WTC11 (cell line): ENCODE data around the gene ERF. TPM values are rescaled to one million over a fixed set of nuclear protein-coding genes. Genes with fewer than 3 reads are reported as not detected.

Experiments used
- ATAC-seq: fragments of 200-7000 bp; cut with Tn5 transposase; 2 replicates; pipeline ENCODE4 v1.10.0; 2021; ENCODE audit warnings: mild to moderate bottlenecking, moderate library complexity
- CTCF ChIA-PET: fragments of 300-600 bp; sonication (Branson Sonifier 250); formaldehyde crosslinking; loops from one replicate; lab custom pipeline; 2021; ENCODE audit warnings: antibody characterized with exemption; lab: Charles Lee
- POLR2A ChIA-PET: fragments of 350-600 bp; sonication (Branson Sonifier 250); formaldehyde crosslinking; loops from one replicate; lab custom pipeline; 2021; ENCODE audit warnings: antibody characterized with exemption; lab: Charles Lee
- DNase-seq: peaks from one replicate; pipeline ENCODE4 v3.0.0; 2021; ENCODE audit warnings: low spot score
- H3K27ac Mint-ChIP-seq: 2 replicates; pipeline ENCODE4 v1.8.0; 2021; ENCODE audit warnings: mixed read lengths
- H3K27me3 Mint-ChIP-seq: 2 replicates; pipeline ENCODE4 v1.8.0; 2021; ENCODE audit warnings: low read depth, mild to moderate bottlenecking, moderate library complexity, mixed read lengths
- H3K36me3 Mint-ChIP-seq: 2 replicates; pipeline ENCODE4 v1.8.0; 2021; ENCODE audit warnings: mixed read lengths
- H3K4me1 Mint-ChIP-seq: 2 replicates; pipeline ENCODE4 v1.8.0; 2022; ENCODE audit warnings: mixed read lengths
- H3K4me3 Mint-ChIP-seq: 2 replicates; pipeline ENCODE4 v1.8.0; 2021; ENCODE audit warnings: mild to moderate bottlenecking, moderate library complexity, mixed read lengths
- H3K9me3 Mint-ChIP-seq: 2 replicates; pipeline ENCODE4 v1.8.0; 2021; ENCODE audit warnings: mixed read lengths
- ATF3 ChIP-seq: sonication (generic); formaldehyde crosslinking; conservative IDR thresholded peaks from 2 replicates; pipeline ENCODE4 v1.8.1; 2022; ENCODE audit warnings: mild to moderate bottlenecking, missing genetic modification reagents
- ESRRA ChIP-seq: sonication (generic); formaldehyde crosslinking; IDR thresholded peaks from 2 replicates; pipeline ENCODE4 v1.8.1; 2022; ENCODE audit warnings: mild to moderate bottlenecking, missing genetic modification reagents, borderline replicate concordance
- GABPB1 ChIP-seq: sonication (generic); formaldehyde crosslinking; IDR thresholded peaks from 2 replicates; pipeline ENCODE4 v1.8.1; 2023; ENCODE audit warnings: mild to moderate bottlenecking, missing genetic modification reagents
- GTF2I ChIP-seq: fragments of 250-450 bp; sonication (Bioruptor Pico); conservative IDR thresholded peaks from 2 replicates; pipeline ENCODE4 v1.4.0; 2021; ENCODE audit warnings: mild to moderate bottlenecking
- MLX ChIP-seq: sonication (generic); formaldehyde crosslinking; IDR thresholded peaks from 2 replicates; pipeline ENCODE4 v1.8.1; 2023; ENCODE audit warnings: mild to moderate bottlenecking, missing genetic modification reagents, moderate library complexity
- NFE2L1 ChIP-seq: sonication (generic); formaldehyde crosslinking; IDR thresholded peaks from 2 replicates; pipeline ENCODE4 v1.8.1; 2023; ENCODE audit warnings: missing genetic modification reagents
- NR2C2 ChIP-seq: sonication (generic); formaldehyde crosslinking; IDR thresholded peaks from 2 replicates; pipeline ENCODE4 v1.8.0; 2022; ENCODE audit warnings: mild to moderate bottlenecking, missing genetic modification reagents
- PRRX2 ChIP-seq: fragments of 250-450 bp; sonication (Bioruptor Pico); IDR thresholded peaks from 2 replicates; pipeline ENCODE4 v1.8.0; 2021; ENCODE audit warnings: mild to moderate bottlenecking
- RELA ChIP-seq: sonication (generic); formaldehyde crosslinking; IDR thresholded peaks from 2 replicates; pipeline ENCODE4 v1.8.1; 2022; ENCODE audit warnings: missing genetic modification reagents, mild to moderate bottlenecking, borderline replicate concordance
- TEAD4 ChIP-seq: sonication (generic); formaldehyde crosslinking; IDR thresholded peaks from 2 replicates; pipeline ENCODE4 v1.8.0; 2022; ENCODE audit warnings: mild to moderate bottlenecking, missing genetic modification reagents
- TP53 ChIP-seq: sonication (generic); formaldehyde crosslinking; IDR thresholded peaks from 2 replicates; pipeline ENCODE4 v1.8.1; 2023; ENCODE audit warnings: mild to moderate bottlenecking, missing genetic modification reagents
- ZBTB21 ChIP-seq: sonication (generic); formaldehyde crosslinking; IDR thresholded peaks from 2 replicates; pipeline ENCODE4 v1.8.1; 2023; ENCODE audit warnings: mild to moderate bottlenecking, missing genetic modification reagents, borderline replicate concordance
- ZBTB43 ChIP-seq: sonication (generic); formaldehyde crosslinking; IDR thresholded peaks from 2 replicates; pipeline ENCODE4 v1.8.1; 2023; ENCODE audit warnings: mild to moderate bottlenecking, missing genetic modification reagents
- ZNF121 ChIP-seq: sonication (generic); formaldehyde crosslinking; IDR thresholded peaks from 2 replicates; pipeline ENCODE4 v1.8.0; 2023; ENCODE audit warnings: missing genetic modification reagents
- ZNF138 ChIP-seq: sonication (generic); formaldehyde crosslinking; conservative IDR thresholded peaks from 2 replicates; pipeline ENCODE4 v1.8.1; 2022; ENCODE audit warnings: mild to moderate bottlenecking, moderate library complexity, missing genetic modification reagents
- ZNF219 ChIP-seq: sonication (generic); formaldehyde crosslinking; IDR thresholded peaks from 2 replicates; pipeline ENCODE4 v1.8.0; 2023; ENCODE audit warnings: missing genetic modification reagents, mild to moderate bottlenecking, borderline replicate concordance
- ZNF281 ChIP-seq: sonication (generic); formaldehyde crosslinking; IDR thresholded peaks from 2 replicates; pipeline ENCODE4 v1.8.0; 2023; ENCODE audit warnings: mild to moderate bottlenecking, missing genetic modification reagents
- ZNF317 ChIP-seq: sonication (generic); formaldehyde crosslinking; IDR thresholded peaks from 2 replicates; pipeline ENCODE4 v1.8.1; 2023; ENCODE audit warnings: low read depth, mild to moderate bottlenecking, moderate library complexity, missing genetic modification reagents, borderline replicate concordance
- ZNF671 ChIP-seq: fragments of 250-450 bp; sonication (Bioruptor Pico); IDR thresholded peaks from 2 replicates; pipeline ENCODE4 v1.8.0; 2021; ENCODE audit warnings: mild to moderate bottlenecking
- total RNA-seq: library from RNA; stranded (reverse); gene quantifications from 3 replicates; pipeline ENCODE4 v1.2.3, GENCODE V29; 2021
- TF ChIP-seq, protein P1 (sequence below): sonication (generic); formaldehyde crosslinking; IDR thresholded peaks from 2 replicates; pipeline ENCODE4 v1.8.1; 2022; ENCODE audit warnings: mild to moderate bottlenecking, moderate library complexity, missing genetic modification reagents
- TF ChIP-seq, protein P2 (sequence below): sonication (generic); formaldehyde crosslinking; IDR thresholded peaks from 2 replicates; pipeline ENCODE4 v1.8.1; 2022; ENCODE audit warnings: low read depth, mild to moderate bottlenecking, moderate library complexity, missing genetic modification reagents, borderline replicate concordance
- TF ChIP-seq, protein P3 (sequence below): fragments of 250-450 bp; sonication (Bioruptor Pico); IDR thresholded peaks from 2 replicates; pipeline ENCODE4 v1.9.0; 2021; ENCODE audit warnings: mild to moderate bottlenecking, borderline replicate concordance

The ERF gene
- total RNA-seq, 1 experiment from 2014 or later = 65.9 TPM

DNA sequence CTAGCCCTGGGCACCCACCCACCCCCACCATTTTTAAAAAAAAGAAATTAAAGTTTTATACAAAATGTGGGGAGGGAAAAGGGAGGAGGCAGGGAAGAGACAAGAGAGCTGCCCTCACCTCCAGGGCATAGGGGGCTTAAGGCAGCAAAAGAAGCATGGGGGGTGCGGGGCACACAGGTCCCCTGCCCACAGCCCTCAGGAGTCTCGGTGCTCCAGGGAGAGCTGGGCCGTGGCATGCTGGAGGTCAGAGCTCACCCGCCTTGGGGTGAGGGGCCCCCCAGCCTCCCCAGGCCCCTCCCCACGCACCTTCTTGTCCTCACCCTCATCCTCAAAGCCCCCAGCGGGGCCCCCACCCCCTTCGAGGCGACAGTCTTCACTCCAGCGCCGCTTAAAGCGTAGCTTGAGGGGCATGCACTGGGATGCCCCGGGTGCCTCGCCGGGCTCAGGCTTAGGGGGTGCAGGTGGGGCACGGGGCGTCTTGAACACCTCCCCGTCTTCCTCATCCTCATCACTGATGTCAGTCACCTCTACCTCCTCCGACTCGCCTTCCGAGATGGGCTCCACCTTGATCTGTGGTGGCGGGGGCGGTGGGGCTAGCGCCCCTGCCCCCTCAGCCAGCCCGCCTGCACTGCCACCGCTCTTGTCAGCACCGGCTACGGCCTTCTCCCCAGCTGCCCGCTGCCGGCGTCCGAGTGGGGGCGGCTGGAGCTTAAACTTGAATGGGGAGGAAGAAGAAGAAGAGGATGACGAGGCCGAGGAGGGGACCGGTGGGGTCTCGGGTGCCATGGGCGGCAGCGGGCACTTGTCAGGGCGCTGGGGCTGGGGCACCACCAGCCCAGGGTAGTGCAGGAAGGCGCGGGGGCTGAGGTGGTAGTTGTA, 6.4 kb downstream of the ERF start:
- peaks cover 48% of the 10 kb centered on the region for H3K4me1 Mint-ChIP-seq
- TF ChIP-seq, protein P1, sequence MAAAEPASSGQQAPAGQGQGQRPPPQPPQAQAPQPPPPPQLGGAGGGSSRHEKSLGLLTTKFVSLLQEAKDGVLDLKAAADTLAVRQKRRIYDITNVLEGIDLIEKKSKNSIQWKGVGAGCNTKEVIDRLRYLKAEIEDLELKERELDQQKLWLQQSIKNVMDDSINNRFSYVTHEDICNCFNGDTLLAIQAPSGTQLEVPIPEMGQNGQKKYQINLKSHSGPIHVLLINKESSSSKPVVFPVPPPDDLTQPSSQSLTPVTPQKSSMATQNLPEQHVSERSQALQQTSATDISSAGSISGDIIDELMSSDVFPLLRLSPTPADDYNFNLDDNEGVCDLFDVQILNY = no peak
- TF ChIP-seq ZBTB21 (CRISPR knock-in tag) (no peak), NR2C2 (CRISPR knock-in tag) (no peak), ESRRA (CRISPR knock-in tag) (no peak), ZBTB43 (CRISPR knock-in tag) (no peak), ZNF671 (CRISPR knock-in tag) (no peak), RELA (CRISPR knock-in tag) (no peak), ZNF281 (CRISPR knock-in tag) (no peak), NFE2L1 (CRISPR knock-in tag) (no peak)
- TF ChIP-seq, protein P2, sequence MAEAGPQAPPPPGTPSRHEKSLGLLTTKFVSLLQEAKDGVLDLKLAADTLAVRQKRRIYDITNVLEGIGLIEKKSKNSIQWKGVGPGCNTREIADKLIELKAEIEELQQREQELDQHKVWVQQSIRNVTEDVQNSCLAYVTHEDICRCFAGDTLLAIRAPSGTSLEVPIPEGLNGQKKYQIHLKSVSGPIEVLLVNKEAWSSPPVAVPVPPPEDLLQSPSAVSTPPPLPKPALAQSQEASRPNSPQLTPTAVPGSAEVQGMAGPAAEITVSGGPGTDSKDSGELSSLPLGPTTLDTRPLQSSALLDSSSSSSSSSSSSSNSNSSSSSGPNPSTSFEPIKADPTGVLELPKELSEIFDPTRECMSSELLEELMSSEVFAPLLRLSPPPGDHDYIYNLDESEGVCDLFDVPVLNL (CRISPR knock-in tag) = no peak
- no peak for ATAC-seq
- no peaks in the 10 kb centered on the region for H3K27me3 Mint-ChIP-seq
- POLR2A ChIA-PET = no interaction called here
- H3K9me3 Mint-ChIP-seq = no peaks in the 10 kb centered on the region
- DNase-seq = no peak
- H3K27ac Mint-ChIP-seq = no peak overlapping the region
- no peak overlapping the region for H3K4me3 Mint-ChIP-seq
- CTCF ChIA-PET = interaction anchor here (0.6 to 7.8 kb wide), 5 partner anchors 14 to 47 kb away, joined by 3 to 239 read pairs (median 4); no protein-coding TSS in a partner anchor
- no peaks in the 10 kb centered on the region for H3K36me3 Mint-ChIP-seq

GRCh38 chr19:42247640-42248199, 7.2 kb downstream of the ERF start:
- no peak for ATAC-seq
- POLR2A ChIA-PET = interaction anchor here (0.6 to 3.6 kb wide), 4 partner anchors 8 to 54 kb away, joined by 3 to 28 read pairs (median 8); partner anchors contain the start of genes ERF and PRR19
- H3K27me3 Mint-ChIP-seq = no peaks in the 10 kb centered on the region
- H3K36me3 Mint-ChIP-seq = no peaks in the 10 kb centered on the region
- H3K27ac Mint-ChIP-seq = no peak overlapping the region
- peaks cover 50% of the 10 kb centered on the region for H3K4me1 Mint-ChIP-seq
- no peak for DNase-seq
- TF ChIP-seq, protein P3, sequence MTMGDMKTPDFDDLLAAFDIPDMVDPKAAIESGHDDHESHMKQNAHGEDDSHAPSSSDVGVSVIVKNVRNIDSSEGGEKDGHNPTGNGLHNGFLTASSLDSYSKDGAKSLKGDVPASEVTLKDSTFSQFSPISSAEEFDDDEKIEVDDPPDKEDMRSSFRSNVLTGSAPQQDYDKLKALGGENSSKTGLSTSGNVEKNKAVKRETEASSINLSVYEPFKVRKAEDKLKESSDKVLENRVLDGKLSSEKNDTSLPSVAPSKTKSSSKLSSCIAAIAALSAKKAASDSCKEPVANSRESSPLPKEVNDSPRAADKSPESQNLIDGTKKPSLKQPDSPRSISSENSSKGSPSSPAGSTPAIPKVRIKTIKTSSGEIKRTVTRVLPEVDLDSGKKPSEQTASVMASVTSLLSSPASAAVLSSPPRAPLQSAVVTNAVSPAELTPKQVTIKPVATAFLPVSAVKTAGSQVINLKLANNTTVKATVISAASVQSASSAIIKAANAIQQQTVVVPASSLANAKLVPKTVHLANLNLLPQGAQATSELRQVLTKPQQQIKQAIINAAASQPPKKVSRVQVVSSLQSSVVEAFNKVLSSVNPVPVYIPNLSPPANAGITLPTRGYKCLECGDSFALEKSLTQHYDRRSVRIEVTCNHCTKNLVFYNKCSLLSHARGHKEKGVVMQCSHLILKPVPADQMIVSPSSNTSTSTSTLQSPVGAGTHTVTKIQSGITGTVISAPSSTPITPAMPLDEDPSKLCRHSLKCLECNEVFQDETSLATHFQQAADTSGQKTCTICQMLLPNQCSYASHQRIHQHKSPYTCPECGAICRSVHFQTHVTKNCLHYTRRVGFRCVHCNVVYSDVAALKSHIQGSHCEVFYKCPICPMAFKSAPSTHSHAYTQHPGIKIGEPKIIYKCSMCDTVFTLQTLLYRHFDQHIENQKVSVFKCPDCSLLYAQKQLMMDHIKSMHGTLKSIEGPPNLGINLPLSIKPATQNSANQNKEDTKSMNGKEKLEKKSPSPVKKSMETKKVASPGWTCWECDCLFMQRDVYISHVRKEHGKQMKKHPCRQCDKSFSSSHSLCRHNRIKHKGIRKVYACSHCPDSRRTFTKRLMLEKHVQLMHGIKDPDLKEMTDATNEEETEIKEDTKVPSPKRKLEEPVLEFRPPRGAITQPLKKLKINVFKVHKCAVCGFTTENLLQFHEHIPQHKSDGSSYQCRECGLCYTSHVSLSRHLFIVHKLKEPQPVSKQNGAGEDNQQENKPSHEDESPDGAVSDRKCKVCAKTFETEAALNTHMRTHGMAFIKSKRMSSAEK (CRISPR knock-in tag) = no peak
- no peak for TF ChIP-seq ZNF121
- TF ChIP-seq PRRX2 (CRISPR knock-in tag) = no peak
- TF ChIP-seq ZNF219 (CRISPR knock-in tag) = no peak
- TF ChIP-seq GTF2I = no peak
- TF ChIP-seq GABPB1 (CRISPR knock-in tag) = no peak
- no peak for TF ChIP-seq MLX (CRISPR knock-in tag)
- no peak for TF ChIP-seq TEAD4 (CRISPR knock-in tag)
- no peak for TF ChIP-seq ZNF317
- no peak for TF ChIP-seq ZNF138 (CRISPR knock-in tag)
- TF ChIP-seq TP53 (CRISPR knock-in tag) = no peak
- TF ChIP-seq ATF3 (CRISPR knock-in tag) = no peak
- CTCF ChIA-PET = interaction anchor here (0.5 to 7.8 kb wide), 7 partner anchors 15 to 99 kb away, joined by 3 to 239 read pairs (median 4); no protein-coding TSS in a partner anchor
- no peaks in the 10 kb centered on the region for H3K9me3 Mint-ChIP-seq
- H3K4me3 Mint-ChIP-seq = no peak overlapping the region
